ENCODE data around the gene PAX5. TPM values are rescaled to one million over a fixed set of nuclear protein-coding genes. Genes with fewer than 3 reads are reported as not detected.

The PAX5 gene
- total RNA-seq, 1 donor from 2014 or later, result 0.18 TPM

- no peak for DNase-seq
- intact Hi-C loops (cut with DNase I), result no loop called here
- ATAC-seq, result no peak
- H3K9me3 ChIP-seq, result no peaks in the 10 kb centered on the region
- no peak for TF ChIP-seq CTCF (IDR thresholded peaks at IDR 0.05)
- no peaks in the 10 kb centered on the region for H3K4me1 ChIP-seq
- no peak overlapping the region for H3K27ac ChIP-seq
- no peak overlapping the region for H3K4me3 ChIP-seq
- peaks cover 36% of the 10 kb centered on the region for H3K27me3 ChIP-seq (ENCODE audit: low read depth)
- no peaks in the 10 kb centered on the region for H3K36me3 ChIP-seq
Observed at GRCh38 chr9:36976371-36977030, 57.6 kb downstream of the PAX5 start.

- ATAC-seq, result no peak
- Histone ChIP-seq H3K4me3 (no peak overlapping the region), H3K36me3 (no peaks in the 10 kb centered on the region), H3K27ac (no peak overlapping the region), H3K4me1 (no peaks in the 10 kb centered on the region), H3K27me3 (ENCODE audit: low read depth) (peaks cover 24% of the 10 kb centered on the region), H3K9me3 (no peaks in the 10 kb centered on the region)
- no peak for DNase-seq
- intact Hi-C loops (cut with DNase I), result no loop called here
- no peak for TF ChIP-seq CTCF (IDR thresholded peaks at IDR 0.05)
Observed at GRCh38 chr9:36974731-36975130, 59.3 kb downstream of the PAX5 start.

GRCh38 chr9:36971935-36972488 lies 62.1 kb downstream of the PAX5 start:
- TF ChIP-seq CTCF (IDR thresholded peaks at IDR 0.05), result no peak
- Histone ChIP-seq H3K27me3 (ENCODE audit: low read depth) (peaks cover 8% of the 10 kb centered on the region), H3K4me1 (no peaks in the 10 kb centered on the region), H3K4me3 (no peak overlapping the region), H3K9me3 (no peaks in the 10 kb centered on the region), H3K36me3 (no peaks in the 10 kb centered on the region), H3K27ac (no peak overlapping the region)
- no peak for ATAC-seq
- DNase-seq, result no peak
- intact Hi-C loops (cut with DNase I), result no loop called here

GRCh38 chr9:36970007-36970888 lies 63.8 kb downstream of the PAX5 start:
- no peaks in the 10 kb centered on the region for H3K9me3 ChIP-seq
- H3K36me3 ChIP-seq, result no peaks in the 10 kb centered on the region
- H3K4me3 ChIP-seq, result no peak overlapping the region
- no peak for ATAC-seq
- no peaks in the 10 kb centered on the region for H3K27me3 ChIP-seq (ENCODE audit: low read depth)
- TF ChIP-seq CTCF (IDR thresholded peaks at IDR 0.05), result no peak
- intact Hi-C loops (cut with DNase I), result no loop called here
- no peaks in the 10 kb centered on the region for H3K4me1 ChIP-seq
- no peak for DNase-seq
- no peak overlapping the region for H3K27ac ChIP-seq

- H3K4me3 ChIP-seq, result no peak overlapping the region
- DNase-seq (no peak), ATAC-seq (no peak)
- intact Hi-C loops (cut with DNase I), result no loop called here
- H3K4me1 ChIP-seq, result no peaks in the 10 kb centered on the region
- H3K36me3 ChIP-seq, result no peaks in the 10 kb centered on the region
- H3K9me3 ChIP-seq, result no peaks in the 10 kb centered on the region
- H3K27ac ChIP-seq, result no peak overlapping the region
- H3K27me3 ChIP-seq (ENCODE audit: low read depth), result no peaks in the 10 kb centered on the region
- TF ChIP-seq CTCF (IDR thresholded peaks at IDR 0.05), result no peak
Observed at GRCh38 chr9:36969216-36969771, 64.8 kb downstream of the PAX5 start.

Data from lower lobe of right lung (tissue), 2 donors.